Activated CD8-positive, alpha-beta memory T cell treated with anti-CD3 and anti-CD28 coated beads for 24 hours (primary cell): ENCODE results near the gene GALNT2.

ENCODE experiments used
- DNase-seq: peaks from one replicate; pipeline ENCODE4 v3.0.0-alpha.2; 2020

GALNT2 gene

DNA sequence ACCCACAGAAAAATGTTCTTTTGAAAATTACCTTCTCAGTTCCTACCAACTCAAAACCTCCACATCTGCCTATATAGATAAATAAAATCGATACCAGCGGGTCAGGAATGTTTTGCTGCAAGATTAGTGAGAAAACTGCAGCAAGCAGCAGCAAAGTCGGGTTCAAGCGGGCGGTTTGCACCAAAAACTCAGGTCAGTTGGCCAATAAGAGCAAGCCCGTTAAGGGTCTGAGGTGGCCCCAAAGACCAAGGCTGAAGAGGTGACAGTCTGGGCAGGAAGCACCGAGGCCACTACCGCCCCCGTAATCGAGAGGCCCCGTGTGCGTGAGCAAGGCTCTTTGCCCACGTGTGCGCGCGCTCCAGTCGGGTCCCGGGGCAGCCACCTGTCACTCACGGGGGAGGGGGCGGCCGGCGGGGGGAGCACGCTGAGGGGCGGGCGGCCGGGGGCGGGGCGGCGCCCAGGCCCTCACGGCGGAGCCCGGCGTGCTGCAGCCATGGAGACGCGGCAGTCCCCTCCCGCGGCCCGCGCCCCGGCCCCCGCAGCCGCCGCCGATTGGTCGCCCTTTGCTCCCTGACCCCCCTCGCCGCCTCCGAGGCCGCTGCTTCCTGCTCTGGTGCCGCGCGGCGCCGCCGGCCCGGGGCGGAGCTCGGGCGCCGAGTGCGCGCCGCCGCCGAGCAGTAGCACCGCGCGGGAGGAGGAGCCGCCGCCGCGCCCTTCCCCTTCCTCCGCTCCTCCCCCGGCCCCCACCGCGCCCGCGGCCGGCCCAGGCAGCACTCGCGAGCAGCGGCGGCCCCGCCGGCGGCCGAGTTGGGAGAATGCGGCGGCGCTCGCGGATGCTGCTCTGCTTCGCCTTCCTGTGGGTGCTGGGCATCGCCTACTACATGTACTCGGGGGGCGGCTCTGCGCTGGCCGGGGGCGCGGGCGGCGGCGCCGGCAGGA is at the start of gene GALNT2:
TSS of gene GALNT2 (plus strand) at position 773 of the 939 bp plus-strand sequence. CDS start at position 816, 43 bp downstream.
- peak; percentile 91 for DNase-seq

DNA sequence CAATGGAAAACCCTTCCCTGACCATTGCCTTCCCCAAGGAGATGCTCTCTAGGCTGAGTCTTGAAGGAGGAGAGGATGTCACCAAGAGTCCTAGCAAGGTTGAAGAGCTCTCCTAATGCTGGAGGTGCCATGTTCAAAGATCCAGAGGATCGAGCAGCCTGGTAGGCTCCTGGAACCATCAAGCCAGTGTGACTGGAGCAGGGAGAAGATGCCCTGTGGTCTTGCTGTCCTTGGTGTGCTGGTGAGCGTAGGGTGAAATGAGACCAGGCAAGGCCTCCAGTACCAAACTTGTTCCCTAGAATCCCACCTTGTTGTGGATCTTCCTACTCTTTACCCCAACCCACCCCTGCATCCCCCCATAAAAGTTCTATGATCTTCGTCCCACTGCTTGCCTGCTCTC is 46.6 kb upstream of the GALNT2 start:
- no peak for DNase-seq

DNA sequence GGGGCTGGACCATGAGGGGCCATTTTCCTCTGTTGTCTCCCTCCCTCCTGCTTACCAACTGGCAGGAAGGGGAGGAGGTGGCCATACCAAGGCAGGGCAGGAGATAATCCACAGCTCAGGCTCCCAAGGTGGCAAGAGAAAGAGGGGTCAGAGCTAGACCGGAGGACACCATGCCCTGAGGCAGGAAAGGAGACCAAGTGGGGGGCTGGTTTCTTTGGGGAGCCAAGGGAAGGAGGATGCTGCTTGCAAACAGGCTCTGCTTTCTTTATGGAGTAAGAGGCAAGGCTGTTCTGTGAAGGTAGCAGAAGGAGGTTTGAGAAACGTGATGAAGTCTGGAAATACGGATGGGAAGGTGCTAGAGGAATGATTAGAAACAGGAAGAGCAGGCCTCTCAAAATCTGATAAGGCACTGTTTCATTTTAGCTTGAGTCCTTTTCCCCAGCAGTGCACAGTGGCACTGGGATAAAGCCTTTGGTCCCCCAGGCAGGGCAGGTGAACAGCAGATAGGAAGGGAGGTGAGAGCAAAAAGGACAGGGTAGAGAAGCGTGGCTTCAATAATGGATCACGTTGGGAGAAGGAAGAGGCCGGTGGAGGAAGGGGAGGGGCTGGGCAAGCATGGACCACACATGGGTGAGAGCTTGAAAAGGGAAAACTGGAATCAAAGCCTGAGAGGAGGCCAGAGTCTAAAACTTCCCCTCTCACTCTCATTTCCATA is 44.2 kb upstream of the GALNT2 start:
- no peak for DNase-seq

DNA sequence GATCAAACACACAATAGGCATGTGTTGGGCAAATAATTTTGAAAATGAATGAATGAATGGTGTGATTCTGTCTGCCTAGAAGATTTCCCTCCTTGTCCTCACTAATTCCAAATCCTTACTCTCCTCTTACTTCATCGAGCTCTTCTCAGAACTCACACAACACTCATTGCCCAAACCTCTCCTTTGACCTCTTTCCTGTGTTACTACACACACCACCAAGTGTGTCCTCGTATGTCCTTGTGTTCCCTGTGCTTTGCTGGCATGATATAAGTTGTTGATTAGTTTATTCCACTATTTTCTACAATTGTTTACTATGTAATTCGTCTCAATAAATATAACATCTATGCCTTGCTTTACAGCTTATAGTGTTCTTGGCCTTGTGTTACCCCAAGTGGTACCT is 41.4 kb upstream of the GALNT2 start:
- no peak for DNase-seq

DNA sequence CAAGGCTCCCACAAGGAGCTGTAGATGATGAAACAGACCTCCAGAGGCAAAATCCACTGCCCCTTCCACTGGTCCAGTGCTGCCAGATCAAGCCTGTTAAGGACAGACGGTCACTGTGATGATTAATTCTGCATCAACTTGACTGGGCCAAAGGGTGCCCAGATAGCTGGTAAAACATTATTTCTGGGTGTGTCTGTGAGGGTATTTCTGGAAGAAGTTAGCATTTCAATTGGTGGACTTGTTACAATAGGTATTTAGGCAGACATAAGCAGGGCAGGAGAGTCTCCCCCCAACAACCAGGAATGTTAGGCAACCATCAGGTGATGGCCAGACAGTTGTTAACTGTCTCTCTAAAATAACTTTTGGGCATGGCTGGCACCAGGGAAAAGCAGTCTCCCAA is 40.9 kb upstream of the GALNT2 start:
- no peak for DNase-seq

GRCh38 chr1:230026572-230026971 is 40.5 kb upstream of the GALNT2 start:
- no peak for DNase-seq

GRCh38 chr1:230028602-230029223 is 38.3 kb upstream of the GALNT2 start:
- no peak for DNase-seq

DNA sequence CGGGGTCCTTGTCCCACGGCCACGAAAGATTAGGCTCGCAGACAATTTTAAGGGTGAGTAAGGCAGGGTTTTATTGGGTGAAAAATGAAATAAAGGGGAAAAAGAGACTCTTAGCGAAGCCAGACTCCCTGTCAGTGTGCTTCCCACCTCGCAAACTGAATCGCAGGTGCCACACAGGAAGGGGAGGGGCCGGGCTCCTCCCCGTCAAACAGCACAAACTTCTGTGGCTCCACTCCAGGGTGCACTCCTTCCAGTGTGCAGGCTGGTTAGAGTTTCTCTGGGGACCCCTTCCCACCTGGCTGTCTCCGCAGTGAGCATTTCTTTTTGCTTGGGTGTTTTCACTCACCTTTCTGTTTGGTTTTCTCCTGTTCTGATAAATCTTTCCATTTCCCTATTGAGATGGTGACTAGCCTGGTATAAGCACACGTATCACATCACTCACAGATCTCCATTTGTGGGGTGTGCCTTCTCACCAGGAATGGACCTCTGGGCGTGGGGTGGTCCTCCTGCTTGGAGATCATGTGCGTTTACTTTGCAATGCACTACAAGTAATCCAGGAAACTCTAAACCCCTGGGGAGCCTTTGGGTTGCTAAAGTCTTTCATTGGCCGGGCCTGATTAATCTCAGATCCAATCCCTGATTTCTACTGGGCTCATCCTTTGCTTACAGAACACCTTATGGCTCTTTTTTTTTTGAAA is 37.6 kb upstream of the GALNT2 start:
- DNase-seq: no peak

GRCh38 chr1:230030122-230030821 is 36.8 kb upstream of the GALNT2 start:
- DNase-seq: no peak

- DNase-seq: no peak
Measured at GRCh38 chr1:230031131-230031530, 35.9 kb upstream of the GALNT2 start.

- DNase-seq: no peak
Measured at GRCh38 chr1:230032516-230033281, 34.3 kb upstream of the GALNT2 start.

GRCh38 chr1:230037261-230037660 is 29.8 kb upstream of the GALNT2 start:
- DNase-seq: no peak

GRCh38 chr1:230040440-230040839 is 26.6 kb upstream of the GALNT2 start:
- DNase-seq: no peak

GRCh38 chr1:230043081-230043480 is 24.0 kb upstream of the GALNT2 start:
- DNase-seq: no peak

GRCh38 chr1:230044729-230045128 is 22.3 kb upstream of the GALNT2 start:
- DNase-seq: no peak

DNA sequence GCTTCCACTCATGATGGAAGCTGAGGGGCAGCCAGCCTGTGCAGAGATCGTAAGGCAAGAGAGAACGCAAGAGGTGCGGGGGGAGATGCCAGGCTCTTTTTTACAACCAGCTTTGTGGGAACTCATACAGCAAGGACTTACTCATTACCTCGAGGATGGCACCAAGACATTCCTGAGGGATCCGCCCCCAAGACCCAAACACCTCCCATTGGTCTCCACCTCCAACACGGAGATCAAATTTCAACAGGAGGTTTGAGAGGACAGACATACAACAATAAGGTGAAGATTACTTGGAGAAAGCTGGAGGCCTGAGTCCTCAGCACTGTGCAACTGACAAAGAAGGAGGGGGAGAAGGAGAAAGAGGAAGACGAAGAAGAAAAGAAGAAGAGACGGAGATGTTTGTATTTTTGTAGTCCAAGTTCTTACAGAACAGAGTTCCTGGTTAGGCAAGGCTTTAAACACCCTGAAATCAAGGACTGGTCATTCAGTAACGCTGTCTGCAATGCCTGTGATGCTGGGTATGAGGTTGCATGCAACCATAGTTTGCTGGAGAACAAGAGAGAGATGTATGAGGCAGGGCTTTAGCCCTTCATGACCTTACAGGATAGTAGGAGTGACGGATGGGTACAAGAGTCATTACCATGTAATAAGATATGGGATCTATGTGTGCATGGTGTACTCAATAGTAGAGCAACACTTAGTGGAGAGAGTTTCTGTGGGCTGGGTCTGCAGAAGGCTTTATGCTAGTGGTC is 19.7 kb upstream of the GALNT2 start:
- no peak for DNase-seq

GRCh38 chr1:230048322-230048721 is 18.7 kb upstream of the GALNT2 start:
- DNase-seq: no peak

DNA sequence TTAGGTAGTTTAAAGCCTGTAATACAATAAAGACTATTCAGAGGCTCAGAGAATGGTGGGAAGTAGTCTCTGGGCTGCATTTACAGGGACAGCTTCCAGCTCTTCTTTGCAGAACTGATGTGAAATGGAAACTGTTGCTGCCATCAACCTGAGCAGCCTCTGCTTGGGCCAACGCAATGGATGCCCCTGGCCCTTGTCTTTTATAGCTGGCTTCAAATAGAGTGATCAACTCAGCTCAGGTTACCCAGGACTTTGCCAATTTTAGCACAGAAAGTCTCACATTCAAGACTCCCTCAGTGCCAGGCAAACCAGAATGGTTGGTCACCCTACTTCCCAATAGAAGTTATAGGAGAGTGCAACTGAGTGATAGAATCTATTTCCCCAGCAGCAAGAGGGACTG is 18.1 kb upstream of the GALNT2 start:
- no peak for DNase-seq

- no peak for DNase-seq
Measured at GRCh38 chr1:230049731-230050130, 17.3 kb upstream of the GALNT2 start.

DNA sequence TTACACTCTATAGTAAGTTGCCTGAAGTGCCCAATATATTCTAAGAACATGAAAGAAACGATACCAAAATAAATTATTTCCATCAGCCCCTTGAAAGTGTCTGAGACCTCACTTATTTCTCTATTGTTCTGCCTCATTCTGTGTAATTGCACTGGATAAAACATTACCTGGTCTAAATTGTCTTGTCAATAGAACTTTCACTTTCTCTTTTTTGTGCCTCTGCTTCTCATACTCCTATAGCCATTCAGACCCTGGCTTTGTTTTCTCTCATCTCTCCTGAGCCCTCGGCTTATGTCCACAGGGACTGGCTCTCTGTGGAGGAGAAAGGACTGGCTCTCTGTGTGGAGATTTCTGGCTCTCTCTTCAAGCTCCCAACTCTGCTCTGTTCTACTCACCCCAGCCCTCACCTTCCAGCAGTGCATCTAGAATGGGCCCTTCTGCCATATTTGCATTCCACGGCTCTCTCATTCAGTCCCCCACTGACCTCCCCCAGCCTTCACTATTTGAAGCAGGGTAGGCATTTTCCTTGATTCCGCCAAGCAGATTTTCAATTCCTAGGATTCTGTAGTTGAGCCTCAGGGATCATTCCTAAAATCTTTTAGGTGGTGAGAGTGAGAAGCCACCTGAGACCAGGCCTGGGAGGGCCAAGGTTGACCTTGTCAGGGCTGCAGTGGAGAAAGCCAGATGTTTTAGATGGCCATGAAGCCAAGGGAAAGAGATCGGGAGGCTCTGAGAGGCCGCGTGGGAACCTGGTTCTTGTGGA is 15.9 kb upstream of the GALNT2 start:
- no peak for DNase-seq
